Measurements from ENCODE around the gene PIEZO1.

PIEZO1 gene

GRCh38 chr16:88787579-88788314 lies 2.7 kb upstream of the PIEZO1 start:
- peaks cover 7% of the 10 kb centered on the region for H3K27me3 ChIP-seq (ENCODE audit: insufficient read depth, low read length)
- H3K36me3 ChIP-seq (ENCODE audit: insufficient read depth, low read length), result no peaks in the 10 kb centered on the region
- H3K9ac ChIP-seq (ENCODE audit: low read depth, low read length), result no peak overlapping the region
- H3K4me3 ChIP-seq (ENCODE audit: low read length), result no peak overlapping the region
- no peak overlapping the region for H3K27ac ChIP-seq (ENCODE audit: low read depth, low read length)
- H3K9me3 ChIP-seq (ENCODE audit: insufficient read depth, low read depth, low read length), result no peaks in the 10 kb centered on the region
- H3K4me1 ChIP-seq (ENCODE audit: insufficient read depth, low read length), result peaks cover 18% of the 10 kb centered on the region
- 90% methylated on average over 11 of the region's 11 CpGs for WGBS

GRCh38 chr16:88784856-88785105 lies 239 bp downstream of the PIEZO1 start:
- peaks cover 14% of the 10 kb centered on the region; the same call in 1 of the 2 replicates for H3K4me1 ChIP-seq (ENCODE audit: insufficient read depth, low read length)
- no peak overlapping the region for H3K27ac ChIP-seq (ENCODE audit: low read depth, low read length)
- peak overlapping the region; percentile 61 for H3K4me3 ChIP-seq (ENCODE audit: low read length)
- peak overlapping the region; percentile 78 for H3K9ac ChIP-seq (ENCODE audit: low read depth, low read length)
- H3K36me3 ChIP-seq (ENCODE audit: insufficient read depth, low read length), result no peaks in the 10 kb centered on the region
- peaks cover 7% of the 10 kb centered on the region for H3K27me3 ChIP-seq (ENCODE audit: insufficient read depth, low read length)
- under 1% methylated on average over 32 of the region's 32 CpGs for WGBS
- no peaks in the 10 kb centered on the region for H3K9me3 ChIP-seq (ENCODE audit: insufficient read depth, low read depth, low read length)

- Histone ChIP-seq H3K36me3 (ENCODE audit: insufficient read depth, low read length) (no peaks in the 10 kb centered on the region), H3K9ac (ENCODE audit: low read depth, low read length) (peak overlapping the region; percentile 78), H3K4me1 (ENCODE audit: insufficient read depth, low read length) (peaks cover 14% of the 10 kb centered on the region; the same call in 1 of the 2 replicates), H3K27ac (ENCODE audit: low read depth, low read length) (no peak overlapping the region), H3K4me3 (ENCODE audit: low read length) (peak overlapping the region; percentile 61), H3K27me3 (ENCODE audit: insufficient read depth, low read length) (peaks cover 7% of the 10 kb centered on the region), H3K9me3 (ENCODE audit: insufficient read depth, low read depth, low read length) (no peaks in the 10 kb centered on the region)
- WGBS, result 7% methylated on average over 74 of the region's 74 CpGs
These were observed 755 bp downstream of the PIEZO1 start for GRCh38 chr16:88784074-88784855.

- H3K36me3 ChIP-seq (ENCODE audit: insufficient read depth, low read length), result no peaks in the 10 kb centered on the region
- H3K27ac ChIP-seq (ENCODE audit: low read depth, low read length), result no peak overlapping the region
- 77% methylated on average over 27 of the region's 27 CpGs for WGBS
- H3K4me1 ChIP-seq (ENCODE audit: insufficient read depth, low read length), result peaks cover 14% of the 10 kb centered on the region; the same call in 1 of the 2 replicates
- H3K9me3 ChIP-seq (ENCODE audit: insufficient read depth, low read depth, low read length), result no peaks in the 10 kb centered on the region
- peaks cover 7% of the 10 kb centered on the region for H3K27me3 ChIP-seq (ENCODE audit: insufficient read depth, low read length)
- H3K9ac ChIP-seq (ENCODE audit: low read depth, low read length), result peak overlapping the region; percentile 78; the same call in 1 of the 2 replicates
- H3K4me3 ChIP-seq (ENCODE audit: low read length), result peak overlapping the region; percentile 61
These were observed 1.5 kb downstream of the PIEZO1 start for GRCh38 chr16:88783391-88784073.

GRCh38 chr16:88782454-88783390 lies 2.3 kb downstream of the PIEZO1 start:
- H3K9ac ChIP-seq (ENCODE audit: low read depth, low read length), result no peak overlapping the region

GRCh38 chr16:88781140-88782077 lies 3.6 kb downstream of the PIEZO1 start:
- Histone ChIP-seq H3K27ac (ENCODE audit: low read depth, low read length) (no peak overlapping the region), H3K27me3 (ENCODE audit: insufficient read depth, low read length) (peaks cover 7% of the 10 kb centered on the region), H3K4me1 (ENCODE audit: insufficient read depth, low read length) (peaks cover 22% of the 10 kb centered on the region; the same call in 1 of the 2 replicates), H3K9me3 (ENCODE audit: insufficient read depth, low read depth, low read length) (no peaks in the 10 kb centered on the region), H3K36me3 (ENCODE audit: insufficient read depth, low read length) (no peaks in the 10 kb centered on the region), H3K9ac (ENCODE audit: low read depth, low read length) (no peak overlapping the region), H3K4me3 (ENCODE audit: low read length) (no peak overlapping the region)
- 87% methylated on average over 28 of the region's 28 CpGs for WGBS

More at GRCh38 chr16:88782454-88783390, 2.3 kb downstream of the PIEZO1 start:
- H3K36me3 ChIP-seq (ENCODE audit: insufficient read depth, low read length), result no peaks in the 10 kb centered on the region
- no peak overlapping the region for H3K4me3 ChIP-seq (ENCODE audit: low read length)
- H3K27ac ChIP-seq (ENCODE audit: low read depth, low read length), result no peak overlapping the region
- peaks cover 18% of the 10 kb centered on the region; the same call in 1 of the 2 replicates for H3K4me1 ChIP-seq (ENCODE audit: insufficient read depth, low read length)
- H3K27me3 ChIP-seq (ENCODE audit: insufficient read depth, low read length), result peaks cover 7% of the 10 kb centered on the region
- WGBS, result 79% methylated on average over 16 of the region's 16 CpGs
- H3K9me3 ChIP-seq (ENCODE audit: insufficient read depth, low read depth, low read length), result no peaks in the 10 kb centered on the region

GRCh38 chr16:88780142-88781062 lies 4.6 kb downstream of the PIEZO1 start:
- Histone ChIP-seq H3K9ac (ENCODE audit: low read depth, low read length) (no peak overlapping the region), H3K27ac (ENCODE audit: low read depth, low read length) (no peak overlapping the region), H3K36me3 (ENCODE audit: insufficient read depth, low read length) (no peaks in the 10 kb centered on the region), H3K27me3 (ENCODE audit: insufficient read depth, low read length) (peaks cover 2% of the 10 kb centered on the region), H3K4me1 (ENCODE audit: insufficient read depth, low read length) (peaks cover 22% of the 10 kb centered on the region; the same call in 1 of the 2 replicates), H3K9me3 (ENCODE audit: insufficient read depth, low read depth, low read length) (no peaks in the 10 kb centered on the region), H3K4me3 (ENCODE audit: low read length) (no peak overlapping the region)
- WGBS, result 84% methylated on average over 11 of the region's 13 CpGs

GRCh38 chr16:88779406-88780141 lies 5.4 kb downstream of the PIEZO1 start:
- H3K27ac ChIP-seq (ENCODE audit: low read depth, low read length), result no peak overlapping the region
- peaks cover 22% of the 10 kb centered on the region; the same call in 1 of the 2 replicates for H3K4me1 ChIP-seq (ENCODE audit: insufficient read depth, low read length)
- H3K36me3 ChIP-seq (ENCODE audit: insufficient read depth, low read length), result no peaks in the 10 kb centered on the region
- H3K9me3 ChIP-seq (ENCODE audit: insufficient read depth, low read depth, low read length), result no peaks in the 10 kb centered on the region
- 85% methylated on average over 34 of the region's 34 CpGs for WGBS
- H3K27me3 ChIP-seq (ENCODE audit: insufficient read depth, low read length), result no peaks in the 10 kb centered on the region
- H3K9ac ChIP-seq (ENCODE audit: low read depth, low read length), result no peak overlapping the region
- no peak overlapping the region for H3K4me3 ChIP-seq (ENCODE audit: low read length)

All from HUES64 (cell line).